HepG2 (cell line): ENCODE data around the gene ZNF621. TPM values are rescaled to one million over a fixed set of nuclear protein-coding genes. Genes with fewer than 3 reads are reported as not detected.
A peak's percentile ranks its signal among the peaks of the same experiment; 100 is the strongest.

Source experiments
- ATF7 ChIP-seq, 2 experiments: fragments of 450-650 bp in 1 of 2; sonication (generic) in 1 of 2; formaldehyde crosslinking in 1 of 2; IDR thresholded peaks; 2 replicates each; pipeline versions ENCODE4 v1.4.0 to v1.6.1; 2016 to 2020; ENCODE audit warnings: antibody characterized with exemption in 1 of 2, mild to moderate bottlenecking in 1 of 2, missing genetic modification reagents in 1 of 2
- BCLAF1 ChIP-seq: fragments of 450-650 bp; IDR thresholded peaks from 2 replicates; pipeline ENCODE4 v1.6.1; 2017; ENCODE audit warnings: mild to moderate bottlenecking
- BHLHE40 ChIP-seq: IDR thresholded peaks from 2 replicates; pipeline ENCODE4 v1.6.1; 2011; ENCODE audit warnings: low read length, improper control_type of control experiment
- GTF3A ChIP-seq: sonication (generic); formaldehyde crosslinking; conservative IDR thresholded peaks from 2 replicates; pipeline ENCODE4 v1.4.0; 2020; ENCODE audit warnings: mild to moderate bottlenecking, missing genetic modification reagents
- HHEX ChIP-seq: IDR thresholded peaks from 2 replicates; pipeline ENCODE4 v1.6.1; 2016; ENCODE audit warnings: control low read depth
- LBX2 ChIP-seq: sonication (generic); formaldehyde crosslinking; IDR thresholded peaks from 2 replicates; pipeline ENCODE4 v1.5.0; 2020; ENCODE audit warnings: missing genetic modification reagents, mild to moderate bottlenecking, borderline replicate concordance
- NCOA5 ChIP-seq: sonication (generic); formaldehyde crosslinking; IDR thresholded peaks from 2 replicates; pipeline ENCODE4 v1.4.0; 2020; ENCODE audit warnings: missing genetic modification reagents
- PLRG1 ChIP-seq: fragments of 450-650 bp; conservative IDR thresholded peaks from 2 replicates; pipeline ENCODE4 v1.6.1; 2016
- RCOR2 ChIP-seq: IDR thresholded peaks from 2 replicates; pipeline ENCODE4 v1.6.1; 2016; ENCODE audit warnings: missing biosample characterization, missing genetic modification reagents
- REXO4 ChIP-seq: sonication (generic); formaldehyde crosslinking; IDR thresholded peaks from 2 replicates; pipeline ENCODE4 v1.8.0; 2022; ENCODE audit warnings: missing genetic modification reagents, mild to moderate bottlenecking, borderline replicate concordance
- RFX3 ChIP-seq: IDR thresholded peaks from 2 replicates; pipeline ENCODE4 v1.6.1; 2016; ENCODE audit warnings: missing biosample characterization, missing genetic modification reagents
- ZBTB40 ChIP-seq, 2 experiments: fragments of 450-650 bp in 1 of 2; sonication (generic) in 1 of 2; formaldehyde crosslinking in 1 of 2; IDR thresholded peaks; 2 replicates each; pipeline versions ENCODE4 v1.6.1 to v1.8.0; 2016 to 2022; ENCODE audit warnings: antibody characterized with exemption in 1 of 2, mild to moderate bottlenecking in 1 of 2, missing genetic modification reagents in 1 of 2
- ZNF10 ChIP-seq: sonication (generic); formaldehyde crosslinking; IDR thresholded peaks from 2 replicates; pipeline ENCODE4 v1.4.0; 2020; ENCODE audit warnings: mild to moderate bottlenecking, low read depth, missing genetic modification reagents, borderline replicate concordance
- ZNF431 ChIP-seq: sonication (generic); formaldehyde crosslinking; IDR thresholded peaks from 2 replicates; pipeline ENCODE4 v1.9.0; 2022; ENCODE audit warnings: missing genetic modification reagents, low read depth, mild to moderate bottlenecking, borderline replicate concordance
- ZNF792 ChIP-seq: IDR thresholded peaks from 2 replicates; pipeline ENCODE4 v1.6.1; 2016
- ZSCAN12 ChIP-seq: sonication (generic); formaldehyde crosslinking; IDR thresholded peaks from 2 replicates; pipeline ENCODE4 v1.9.0; 2021; ENCODE audit warnings: mild to moderate bottlenecking, missing genetic modification reagents
- polyA plus RNA-seq, 8 experiments: library from polyadenylated mRNA; depleted of rRNA in 3 of 8; stranded (reverse) in 7 of 8; unstranded in 1 of 8; fragments of >200 nt; fragmentation: Illumina TruSeq in 4 of 8; extraction: Trizol in 4 of 8; gene quantifications; 2 replicates each; pipeline versions ENCODE4 v1.2.1 to v1.2.3, GENCODE V29; 2011 to 2016; ENCODE audit warnings: low read depth in 4 of 8, missing spikeins in 1 of 8, mixed read lengths in 1 of 8; ENCODE audit not compliant: insufficient read depth in 1 of 8
- total RNA-seq, 5 experiments: library from RNA; depleted of rRNA; stranded (reverse); fragments of >200 nt; fragmentation: Illumina TruSeq; extraction: Trizol; gene quantifications; 2 replicates each; pipeline ENCODE4 v1.2.3, GENCODE V29; 2016; ENCODE audit warnings: low read depth in 1 of 5

Gene ZNF621
- total and polyA plus RNA-seq, 2 of the 13 experiments (the other 11 are each of a cell fraction or from before 2014, with no cell fraction given): 13.2 to 14.9 TPM

GRCh38 chr3:40524568-40525285, at the start of gene ZNF621 (continued):
- no peak for TF ChIP-seq REXO4 (CRISPR knock-in tag)
- TF ChIP-seq ZSCAN12 (CRISPR knock-in tag): no peak
- no peak for TF ChIP-seq ATF7 (IDR thresholded peaks at IDR 0.05)
- no peak for TF ChIP-seq ATF7 (CRISPR knock-in tag; IDR thresholded peaks at IDR 0.05)
- no peak for TF ChIP-seq ZBTB40 (IDR thresholded peaks at IDR 0.05)
- TF ChIP-seq ZBTB40 (CRISPR knock-in tag; IDR thresholded peaks at IDR 0.05): peak; percentile 75; the same call in 1 of the 2 replicates
- no peak for TF ChIP-seq NCOA5 (CRISPR knock-in tag)
- TF ChIP-seq ZNF431 (CRISPR knock-in tag): no peak
- no peak; the same call in none of the 2 replicates for TF ChIP-seq ZNF792 (CRISPR knock-in tag)
- no peak for TF ChIP-seq HHEX
- TF ChIP-seq BCLAF1: no peak
- no peak for TF ChIP-seq ZNF10 (CRISPR knock-in tag)
- TF ChIP-seq RFX3 (CRISPR knock-in tag): no peak; the same call in 1 of the 2 replicates
- TF ChIP-seq GTF3A: no peak
- TF ChIP-seq RCOR2 (CRISPR knock-in tag): 0 out of 2 replicates have a peak, but pooled peaks have one; percentile 30
- peak; percentile 83; the same call in 1 of the 2 replicates for TF ChIP-seq LBX2 (CRISPR knock-in tag)
- no peak for TF ChIP-seq BHLHE40
- no peak for TF ChIP-seq PLRG1
